Measurements from ENCODE around the gene TFF2.

GRCh38 chr21:42305707-42306147 lies 45.1 kb downstream of the TFF2 start:
- TF ChIP-seq POLR2A (IDR thresholded peaks at IDR 0.05) (no peak), CTCF (IDR thresholded peaks at IDR 0.05 in 4 of 5, conservative IDR thresholded peaks at IDR 0.05 in 1 of 5) (no peak)

Measured in gastrocnemius medialis (tissue), 4 donors.